HUES6 (cell line): ENCODE data around the gene DVL3.

Experiments
- H3K27ac ChIP-seq: 2 replicates; pipeline ENCODE4 v1.7.0; 2013; ENCODE audit warnings: low read depth, mild to moderate bottlenecking, low read length, inconsistent platforms
- H3K27me3 ChIP-seq: 2 replicates; pipeline ENCODE4 v1.6.1; 2013; ENCODE audit warnings: low read length; ENCODE audit not compliant: control insufficient read depth, insufficient read depth
- H3K36me3 ChIP-seq: 2 replicates; pipeline ENCODE4 v1.6.1; 2013; ENCODE audit warnings: low read length; ENCODE audit not compliant: control insufficient read depth, insufficient read depth
- H3K4me1 ChIP-seq: 2 replicates; pipeline ENCODE4 v1.6.1; 2013; ENCODE audit warnings: low read length; ENCODE audit not compliant: control insufficient read depth, insufficient read depth
- H3K4me3 ChIP-seq: 2 replicates; pipeline ENCODE4 v1.5.1; 2013; ENCODE audit warnings: low read depth, low read length
- H3K9ac ChIP-seq: one replicate; pipeline ENCODE4 v1.6.1; 2013; ENCODE audit warnings: mild to moderate bottlenecking, low read length
- H3K9me3 ChIP-seq: 2 replicates; pipeline ENCODE4 v1.6.1; 2013; ENCODE audit warnings: low read depth, low read length; ENCODE audit not compliant: control insufficient read depth, insufficient read depth

Gene DVL3

GRCh38 chr3:184176377-184177330 lies 21.5 kb downstream of the DVL3 start:
- Histone ChIP-seq H3K4me1 (peaks cover 12% of the 10 kb centered on the region), H3K9me3 (no peaks in the 10 kb centered on the region), H3K27ac (peak overlapping the region; percentile 95), H3K27me3 (no peaks in the 10 kb centered on the region), H3K4me3 (peak overlapping the region; percentile 96), H3K9ac (peak overlapping the region; percentile 98), H3K36me3 (peaks cover 63% of the 10 kb centered on the region)

GRCh38 chr3:184177331-184177731 lies 22.2 kb downstream of the DVL3 start:
- peak overlapping the region; percentile 95 for H3K27ac ChIP-seq
- peaks cover 12% of the 10 kb centered on the region for H3K4me1 ChIP-seq
- no peaks in the 10 kb centered on the region for H3K9me3 ChIP-seq
- H3K36me3 ChIP-seq: peaks cover 63% of the 10 kb centered on the region
- peak overlapping the region; percentile 98 for H3K9ac ChIP-seq
- peak overlapping the region; percentile 96 for H3K4me3 ChIP-seq
- H3K27me3 ChIP-seq: no peaks in the 10 kb centered on the region

GRCh38 chr3:184177767-184178306 lies 22.7 kb downstream of the DVL3 start:
- Histone ChIP-seq H3K4me1 (peaks cover 12% of the 10 kb centered on the region), H3K4me3 (peak overlapping the region; percentile 96; the same call in 1 of the 2 replicates), H3K9me3 (no peaks in the 10 kb centered on the region), H3K27me3 (no peaks in the 10 kb centered on the region), H3K27ac (peak overlapping the region; percentile 95; the same call in 1 of the 2 replicates), H3K9ac (peak overlapping the region; percentile 98), H3K36me3 (peaks cover 63% of the 10 kb centered on the region)

GRCh38 chr3:184178521-184179138 lies 23.5 kb downstream of the DVL3 start:
- Histone ChIP-seq H3K4me1 (peaks cover 12% of the 10 kb centered on the region), H3K9me3 (no peaks in the 10 kb centered on the region), H3K27me3 (no peaks in the 10 kb centered on the region), H3K36me3 (peaks cover 67% of the 10 kb centered on the region), H3K9ac (no peak overlapping the region), H3K4me3 (no peak overlapping the region), H3K27ac (no peak overlapping the region)

- Histone ChIP-seq H3K4me1 (peaks cover 22% of the 10 kb centered on the region), H3K27me3 (no peaks in the 10 kb centered on the region), H3K4me3 (no peak overlapping the region), H3K36me3 (peaks cover 78% of the 10 kb centered on the region), H3K27ac (no peak overlapping the region), H3K9ac (no peak overlapping the region), H3K9me3 (no peaks in the 10 kb centered on the region)
Measured at GRCh38 chr3:184180165-184180564, 25.0 kb downstream of the DVL3 start.

GRCh38 chr3:184181596-184181995 lies 26.4 kb downstream of the DVL3 start:
- Histone ChIP-seq H3K4me1 (peaks cover 23% of the 10 kb centered on the region), H3K9ac (no peak overlapping the region), H3K4me3 (no peak overlapping the region), H3K36me3 (peaks cover 78% of the 10 kb centered on the region), H3K27ac (no peak overlapping the region), H3K27me3 (no peaks in the 10 kb centered on the region), H3K9me3 (no peaks in the 10 kb centered on the region)

GRCh38 chr3:184183679-184184078 lies 28.5 kb downstream of the DVL3 start:
- no peak overlapping the region for H3K9ac ChIP-seq
- H3K36me3 ChIP-seq: peaks cover 73% of the 10 kb centered on the region

GRCh38 chr3:184184546-184185230 lies 29.5 kb downstream of the DVL3 start:
- Histone ChIP-seq H3K27me3 (no peaks in the 10 kb centered on the region), H3K27ac (peak overlapping the region; percentile 89), H3K4me3 (peak overlapping the region; percentile 95), H3K9me3 (no peaks in the 10 kb centered on the region), H3K36me3 (peaks cover 73% of the 10 kb centered on the region), H3K9ac (peak overlapping the region; percentile 72), H3K4me1 (peaks cover 19% of the 10 kb centered on the region)

More at GRCh38 chr3:184183679-184184078, 28.5 kb downstream of the DVL3 start:
- no peak overlapping the region for H3K4me3 ChIP-seq
- peaks cover 19% of the 10 kb centered on the region for H3K4me1 ChIP-seq
- H3K27ac ChIP-seq: no peak overlapping the region; the same call in 1 of the 2 replicates
- H3K9me3 ChIP-seq: no peaks in the 10 kb centered on the region
- no peaks in the 10 kb centered on the region for H3K27me3 ChIP-seq

GRCh38 chr3:184185461-184186183 lies 30.4 kb downstream of the DVL3 start:
- Histone ChIP-seq H3K36me3 (peaks cover 73% of the 10 kb centered on the region), H3K9me3 (no peaks in the 10 kb centered on the region), H3K9ac (peak overlapping the region; percentile 91), H3K27ac (peak overlapping the region; percentile 89), H3K4me1 (peaks cover 19% of the 10 kb centered on the region), H3K27me3 (no peaks in the 10 kb centered on the region), H3K4me3 (peak overlapping the region; percentile 95)

GRCh38 chr3:184186184-184186901 lies 31.2 kb downstream of the DVL3 start, which contains the start of gene ABCF3:
ABCF3 (plus strand) TSS chr3:184186199; CDS start chr3:184186208, 9 bp downstream.
- H3K9ac ChIP-seq: peak within 1 kb of the TSS; percentile 91
- peak within 1 kb of the TSS; percentile 95 for H3K4me3 ChIP-seq
- H3K36me3 ChIP-seq: peaks cover 73% of the 10 kb centered on the region
- H3K9me3 ChIP-seq: no peaks in the 10 kb centered on the region
- H3K27me3 ChIP-seq: no peaks in the 10 kb centered on the region
- H3K27ac ChIP-seq: peak within 1 kb of the TSS; percentile 89
- H3K4me1 ChIP-seq: peaks cover 19% of the 10 kb centered on the region
